Sigmoid colon (tissue), 4 donors: ENCODE measurements around the gene SCAMP2.

Experiments used
- EP300 ChIP-seq, 4 donors: sonication (generic); formaldehyde crosslinking; IDR thresholded peaks; one replicate each; pipeline ENCODE4 v1.6.1; 2017; ENCODE audit warnings: antibody characterized with exemption in 4 of 4
- POLR2A ChIP-seq, 2 donors: fragments of 450-650 bp; IDR thresholded peaks; one replicate each; pipeline ENCODE4 v1.6.1; 2016; ENCODE audit warnings: antibody characterized with exemption in 2 of 2, mild to moderate bottlenecking in 2 of 2, moderate library complexity in 2 of 2
- POLR2AphosphoS5 ChIP-seq, 4 donors: sonication (generic); formaldehyde crosslinking; IDR thresholded peaks; one replicate each; pipeline ENCODE4 v1.6.1; 2017; ENCODE audit warnings: antibody characterized with exemption in 4 of 4
- TF ChIP-seq, protein P1 (sequence below), 4 experiments: fragments of 450-650 bp in 3 of 4; fragments of 200-600 bp in 1 of 4; IDR thresholded peaks; one replicate each; pipeline ENCODE4 v1.5.1; 2016 to 2019; ENCODE audit warnings: antibody characterized with exemption in 4 of 4, mild to moderate bottlenecking in 3 of 4, moderate library complexity in 2 of 4

DNA sequence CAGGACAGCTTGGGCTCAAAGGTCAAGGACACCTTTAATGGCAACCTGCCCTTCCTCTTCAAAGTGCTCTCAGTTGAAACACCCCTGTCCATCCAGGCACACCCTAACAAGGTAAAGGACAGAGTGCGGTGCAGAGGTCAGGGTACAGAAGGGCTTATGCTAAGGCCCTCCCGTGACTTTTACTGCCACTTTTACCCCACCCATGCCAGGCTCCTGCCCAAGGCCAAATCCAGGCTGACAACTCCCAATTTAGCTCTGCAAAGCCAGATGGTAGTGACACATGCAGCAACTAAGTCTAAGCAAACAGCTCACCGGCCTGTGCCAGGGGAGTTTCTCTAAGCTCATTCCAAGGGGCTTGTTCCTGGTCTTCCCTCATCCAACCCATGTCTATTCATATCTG lies 18.3 kb upstream of the SCAMP2 start:
- TF ChIP-seq, protein P1, sequence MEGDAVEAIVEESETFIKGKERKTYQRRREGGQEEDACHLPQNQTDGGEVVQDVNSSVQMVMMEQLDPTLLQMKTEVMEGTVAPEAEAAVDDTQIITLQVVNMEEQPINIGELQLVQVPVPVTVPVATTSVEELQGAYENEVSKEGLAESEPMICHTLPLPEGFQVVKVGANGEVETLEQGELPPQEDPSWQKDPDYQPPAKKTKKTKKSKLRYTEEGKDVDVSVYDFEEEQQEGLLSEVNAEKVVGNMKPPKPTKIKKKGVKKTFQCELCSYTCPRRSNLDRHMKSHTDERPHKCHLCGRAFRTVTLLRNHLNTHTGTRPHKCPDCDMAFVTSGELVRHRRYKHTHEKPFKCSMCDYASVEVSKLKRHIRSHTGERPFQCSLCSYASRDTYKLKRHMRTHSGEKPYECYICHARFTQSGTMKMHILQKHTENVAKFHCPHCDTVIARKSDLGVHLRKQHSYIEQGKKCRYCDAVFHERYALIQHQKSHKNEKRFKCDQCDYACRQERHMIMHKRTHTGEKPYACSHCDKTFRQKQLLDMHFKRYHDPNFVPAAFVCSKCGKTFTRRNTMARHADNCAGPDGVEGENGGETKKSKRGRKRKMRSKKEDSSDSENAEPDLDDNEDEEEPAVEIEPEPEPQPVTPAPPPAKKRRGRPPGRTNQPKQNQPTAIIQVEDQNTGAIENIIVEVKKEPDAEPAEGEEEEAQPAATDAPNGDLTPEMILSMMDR (IDR thresholded peaks at IDR 0.05), result no peak
- TF ChIP-seq POLR2A (IDR thresholded peaks at IDR 0.05) (no peak), POLR2AphosphoS5 (IDR thresholded peaks at IDR 0.05) (no peak), EP300 (IDR thresholded peaks at IDR 0.05) (no peak)
